Measurements from ENCODE around the gene OR11L1.

OR11L1 gene

DNA sequence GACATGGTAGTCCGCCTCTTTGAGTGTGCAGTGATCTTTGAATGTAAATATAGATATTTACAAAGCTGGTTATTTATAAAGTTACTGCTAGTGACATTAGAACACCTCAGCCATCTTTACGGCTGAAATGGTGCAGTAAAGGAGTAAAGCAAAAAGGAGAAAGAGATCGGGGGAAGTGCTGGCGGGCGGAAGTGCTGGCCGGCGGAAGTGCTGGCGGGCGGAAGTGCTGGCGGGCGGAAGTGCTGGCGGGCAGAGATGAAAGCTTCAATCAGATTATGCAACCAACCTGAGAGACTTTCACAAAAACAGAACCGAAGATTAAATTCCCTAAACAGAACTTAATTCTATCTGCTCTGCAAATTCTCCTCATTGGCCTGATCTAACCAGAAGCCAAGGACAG is 16.3 kb downstream of the OR11L1 start (continued):
- TF ChIP-seq ZNF280C (tag by site-specific recombination; IDR thresholded peaks at IDR 0.05) (no peak), ZXDB (tag by site-specific recombination; IDR thresholded peaks at IDR 0.05) (no peak)

DNA sequence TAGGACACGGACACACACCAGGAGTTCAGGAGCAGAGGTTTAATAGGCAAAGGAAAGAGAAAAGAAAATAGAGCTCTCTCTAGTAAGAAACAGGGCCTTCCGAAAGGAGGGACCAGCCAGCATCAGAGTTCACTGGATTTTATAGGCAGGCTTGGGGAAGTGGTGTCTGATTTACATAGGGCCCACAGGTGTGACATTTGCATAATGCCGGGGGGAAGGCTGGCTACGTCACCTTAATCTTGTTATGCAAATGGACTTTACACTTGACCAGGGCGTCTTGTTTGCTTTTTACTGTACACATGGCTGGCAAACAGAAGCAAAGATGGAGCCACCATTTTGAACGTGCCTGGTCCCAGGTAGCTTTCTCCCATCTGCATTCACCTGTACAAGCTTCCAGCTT is 17.7 kb downstream of the OR11L1 start, which contains the start of gene OR14A16:
Gene OR14A16, minus strand, starts transcription at position 97 of the 400 bp plus-strand sequence. CDS start 8,390 bp downstream, outside the sequence.
- Histone ChIP-seq H3K27ac (ENCODE audit: extremely low read depth, low read depth, low read length) (no peak within 1 kb of the TSS), H3K36me3 (ENCODE audit: control insufficient read depth in 2 of 2, insufficient read depth in 1 of 2, low read length in 2 of 2) (no peaks in the 10 kb centered on the region), H3K4me1 (ENCODE audit: control insufficient read depth, insufficient read depth, low read length) (no peaks in the 10 kb centered on the region), H3K9me3 (ENCODE audit: control insufficient read depth, insufficient read depth, low read depth, low read length) (no peaks in the 10 kb centered on the region), H3K4me3 (ENCODE audit: low read depth, low read length) (no peak within 1 kb of the TSS)
- CTCF ChIA-PET, result interaction anchor here (0.6 to 0.7 kb wide), 2 partner anchors 236 to 1048 kb away, joined by 3 read pairs; no protein-coding TSS in a partner anchor
- POLR2A ChIA-PET, result no interaction called here
- no peak for TF ChIP-seq ZNF692 (tag by site-specific recombination; IDR thresholded peaks at IDR 0.05)
- TF ChIP-seq ZNF426 (tag by site-specific recombination; IDR thresholded peaks at IDR 0.05), result no peak
- no peak for TF ChIP-seq ZBTB10 (tag by site-specific recombination; IDR thresholded peaks at IDR 0.05)
- no peak for TF ChIP-seq HOXC10 (CRISPR knock-in tag; IDR thresholded peaks at IDR 0.05)
- TF ChIP-seq, protein P1, sequence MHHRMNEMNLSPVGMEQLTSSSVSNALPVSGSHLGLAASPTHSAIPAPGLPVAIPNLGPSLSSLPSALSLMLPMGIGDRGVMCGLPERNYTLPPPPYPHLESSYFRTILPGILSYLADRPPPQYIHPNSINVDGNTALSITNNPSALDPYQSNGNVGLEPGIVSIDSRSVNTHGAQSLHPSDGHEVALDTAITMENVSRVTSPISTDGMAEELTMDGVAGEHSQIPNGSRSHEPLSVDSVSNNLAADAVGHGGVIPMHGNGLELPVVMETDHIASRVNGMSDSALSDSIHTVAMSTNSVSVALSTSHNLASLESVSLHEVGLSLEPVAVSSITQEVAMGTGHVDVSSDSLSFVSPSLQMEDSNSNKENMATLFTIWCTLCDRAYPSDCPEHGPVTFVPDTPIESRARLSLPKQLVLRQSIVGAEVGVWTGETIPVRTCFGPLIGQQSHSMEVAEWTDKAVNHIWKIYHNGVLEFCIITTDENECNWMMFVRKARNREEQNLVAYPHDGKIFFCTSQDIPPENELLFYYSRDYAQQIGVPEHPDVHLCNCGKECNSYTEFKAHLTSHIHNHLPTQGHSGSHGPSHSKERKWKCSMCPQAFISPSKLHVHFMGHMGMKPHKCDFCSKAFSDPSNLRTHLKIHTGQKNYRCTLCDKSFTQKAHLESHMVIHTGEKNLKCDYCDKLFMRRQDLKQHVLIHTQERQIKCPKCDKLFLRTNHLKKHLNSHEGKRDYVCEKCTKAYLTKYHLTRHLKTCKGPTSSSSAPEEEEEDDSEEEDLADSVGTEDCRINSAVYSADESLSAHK (tag by site-specific recombination; IDR thresholded peaks at IDR 0.05), result no peak
- TF ChIP-seq ZNF747 (tag by site-specific recombination; IDR thresholded peaks at IDR 0.05), result no peak
- TF ChIP-seq, protein P2, sequence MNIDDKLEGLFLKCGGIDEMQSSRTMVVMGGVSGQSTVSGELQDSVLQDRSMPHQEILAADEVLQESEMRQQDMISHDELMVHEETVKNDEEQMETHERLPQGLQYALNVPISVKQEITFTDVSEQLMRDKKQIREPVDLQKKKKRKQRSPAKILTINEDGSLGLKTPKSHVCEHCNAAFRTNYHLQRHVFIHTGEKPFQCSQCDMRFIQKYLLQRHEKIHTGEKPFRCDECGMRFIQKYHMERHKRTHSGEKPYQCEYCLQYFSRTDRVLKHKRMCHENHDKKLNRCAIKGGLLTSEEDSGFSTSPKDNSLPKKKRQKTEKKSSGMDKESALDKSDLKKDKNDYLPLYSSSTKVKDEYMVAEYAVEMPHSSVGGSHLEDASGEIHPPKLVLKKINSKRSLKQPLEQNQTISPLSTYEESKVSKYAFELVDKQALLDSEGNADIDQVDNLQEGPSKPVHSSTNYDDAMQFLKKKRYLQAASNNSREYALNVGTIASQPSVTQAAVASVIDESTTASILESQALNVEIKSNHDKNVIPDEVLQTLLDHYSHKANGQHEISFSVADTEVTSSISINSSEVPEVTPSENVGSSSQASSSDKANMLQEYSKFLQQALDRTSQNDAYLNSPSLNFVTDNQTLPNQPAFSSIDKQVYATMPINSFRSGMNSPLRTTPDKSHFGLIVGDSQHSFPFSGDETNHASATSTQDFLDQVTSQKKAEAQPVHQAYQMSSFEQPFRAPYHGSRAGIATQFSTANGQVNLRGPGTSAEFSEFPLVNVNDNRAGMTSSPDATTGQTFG (tag by site-specific recombination; IDR thresholded peaks at IDR 0.05; ENCODE audit: borderline replicate concordance), result no peak
- TF ChIP-seq ZNF449 (tag by site-specific recombination; IDR thresholded peaks at IDR 0.05), result no peak
- no peak for TF ChIP-seq PBX3 (CRISPR knock-in tag; IDR thresholded peaks at IDR 0.05)
- TF ChIP-seq GLIS1 (tag by site-specific recombination; IDR thresholded peaks at IDR 0.05), result no peak
- TF ChIP-seq ZNF561 (tag by site-specific recombination; IDR thresholded peaks at IDR 0.05; ENCODE audit: borderline replicate concordance), result no peak
- TF ChIP-seq ZNF18 (tag by site-specific recombination; IDR thresholded peaks at IDR 0.05), result no peak
- no peak for TF ChIP-seq ZNF266 (tag by site-specific recombination; IDR thresholded peaks at IDR 0.05; ENCODE audit: low read depth)
- TF ChIP-seq SP2 (tag by site-specific recombination; IDR thresholded peaks at IDR 0.05), result no peak
- no peak for TF ChIP-seq ZNF341 (tag by site-specific recombination; IDR thresholded peaks at IDR 0.05; ENCODE audit: low read depth)
- TF ChIP-seq, protein P3, sequence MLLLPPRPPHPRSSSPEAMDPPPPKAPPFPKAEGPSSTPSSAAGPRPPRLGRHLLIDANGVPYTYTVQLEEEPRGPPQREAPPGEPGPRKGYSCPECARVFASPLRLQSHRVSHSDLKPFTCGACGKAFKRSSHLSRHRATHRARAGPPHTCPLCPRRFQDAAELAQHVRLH (tag by site-specific recombination; IDR thresholded peaks at IDR 0.05), result no peak
- no peak for TF ChIP-seq ZNF121 (tag by site-specific recombination; IDR thresholded peaks at IDR 0.05)
- no peak for TF ChIP-seq ZNF146 (tag by site-specific recombination; IDR thresholded peaks at IDR 0.05)

Data from HEK293 (cell line).